Activated CD8-positive, alpha-beta memory T cell treated with anti-CD3 and anti-CD28 coated beads for 24 hours (primary cell): ENCODE results near the gene METTL21A.
"Not testable (repeated sequence)": the region's sequence is repeated elsewhere in the genome, so short reads cannot be mapped to it uniquely, and the experiment has no call there.

Experiments used
- DNase-seq: peaks from one replicate; pipeline ENCODE4 v3.0.0-alpha.2; 2020

Gene METTL21A

GRCh38 chr2:207625014-207625907 lies at the start of gene METTL21A:
Gene METTL21A (minus strand): TSS chr2:207625394. CDS start chr2:207624375, 1,019 bp downstream.
- DNase-seq: peak; percentile 96

GRCh38 chr2:207674826-207675225 lies 49.6 kb upstream of the METTL21A start:
- no peak for DNase-seq

GRCh38 chr2:207674266-207674774 lies 49.1 kb upstream of the METTL21A start:
- no peak for DNase-seq

GRCh38 chr2:207673431-207673830 lies 48.2 kb upstream of the METTL21A start:
- DNase-seq: no peak

- DNase-seq: no peak
These were observed 45.7 kb upstream of the METTL21A start for GRCh38 chr2:207670887-207671286.

GRCh38 chr2:207663870-207664545 lies 38.8 kb upstream of the METTL21A start:
- no peak for DNase-seq

- no peak for DNase-seq
These were observed 37.0 kb upstream of the METTL21A start for GRCh38 chr2:207662203-207662602.

- DNase-seq: no peak
These were observed 35.8 kb upstream of the METTL21A start for GRCh38 chr2:207660994-207661393.

GRCh38 chr2:207658156-207658555 lies 33.0 kb upstream of the METTL21A start:
- DNase-seq: no peak

- no peak for DNase-seq
These were observed 29.8 kb upstream of the METTL21A start for GRCh38 chr2:207655000-207655399.

- not testable (repeated sequence) for DNase-seq
These were observed 21.4 kb upstream of the METTL21A start for GRCh38 chr2:207646582-207646981.

- no peak for DNase-seq
These were observed 18.7 kb upstream of the METTL21A start for GRCh38 chr2:207643892-207644291.

GRCh38 chr2:207640661-207641060 lies 15.5 kb upstream of the METTL21A start:
- DNase-seq: no peak

- no peak for DNase-seq
These were observed 15.0 kb upstream of the METTL21A start for GRCh38 chr2:207640160-207640559.

- DNase-seq: not testable (repeated sequence)
These were observed 14.1 kb upstream of the METTL21A start for GRCh38 chr2:207639288-207639687.

GRCh38 chr2:207635468-207636200 lies 10.4 kb upstream of the METTL21A start:
- no peak for DNase-seq

GRCh38 chr2:207633686-207634085 lies 8.5 kb upstream of the METTL21A start:
- no peak for DNase-seq

- DNase-seq: no peak
These were observed 7.6 kb upstream of the METTL21A start for GRCh38 chr2:207632575-207633493.

GRCh38 chr2:207630491-207630890 lies 5.3 kb upstream of the METTL21A start:
- DNase-seq: no peak

- DNase-seq: no peak
These were observed 4.4 kb upstream of the METTL21A start for GRCh38 chr2:207629553-207629952.

- no peak for DNase-seq
These were observed 795 bp downstream of the METTL21A start for GRCh38 chr2:207624185-207625013.
